Prostate gland (tissue), 2 donors: ENCODE results near the gene SMARCAD1. TPM values are rescaled to one million over a fixed set of nuclear protein-coding genes. Genes with fewer than 3 reads are reported as not detected.

ENCODE experiments used
- DNase-seq: peaks from one replicate; pipeline ENCODE4 v3.0.0-alpha.2; 2019; ENCODE audit warnings: low spot score
- H3K27ac ChIP-seq, 2 donors: fragments of 200-600 bp; sonication (generic); 2 replicates each; pipeline ENCODE4 v1.5.1; 2017 to 2019
- H3K27me3 ChIP-seq: fragments of 200-600 bp; sonication (generic); replicated peaks from 2 replicates; pipeline ENCODE4 v1.5.1; 2019; ENCODE audit not compliant: insufficient read depth
- H3K36me3 ChIP-seq, 2 donors: fragments of 200-600 bp; sonication (generic); 1 replicate in 1 of 2; 2 replicates in 1 of 2; pipeline versions ENCODE4 v1.5.1 to v1.8.1; 2017 to 2019
- H3K4me1 ChIP-seq: fragments of 200-600 bp; sonication (generic); replicated peaks from 2 replicates; pipeline ENCODE4 v1.5.1; 2019
- H3K4me3 ChIP-seq, 2 donors: fragments of 200-600 bp; sonication (generic); 2 replicates each; pipeline ENCODE4 v1.5.1; 2017 to 2019
- H3K9me3 ChIP-seq: fragments of 200-600 bp; sonication (generic); 2 replicates; pipeline ENCODE4 v1.5.1; 2017
- POLR2A ChIP-seq: fragments of 450-650 bp; IDR thresholded peaks from one replicate; pipeline ENCODE4 v1.6.1; 2016; ENCODE audit warnings: antibody characterized with exemption, mild to moderate bottlenecking
- POLR2AphosphoS5 ChIP-seq: sonication (generic); formaldehyde crosslinking; IDR thresholded peaks from one replicate; pipeline ENCODE4 v1.6.1; 2017; ENCODE audit warnings: antibody characterized with exemption
- WGBS: methylation state at CpG from one replicate; pipeline ENCODE4 v1.1.5; 2018; 5-methylcytosine and 5-hydroxymethylcytosine counted together
- intact Hi-C: fragments of 100-400 bp; cut with DNase I; formaldehyde crosslinking; loops from one replicate; pipeline ENCODE4 v1.14.2; 2022
- total RNA-seq, 2 donors: library from RNA; depleted of rRNA; stranded (reverse); fragments of >200 nt; gene quantifications; one replicate each; pipeline ENCODE4 v1.1.0, GENCODE V29; 2016
- TF ChIP-seq, protein P1 (sequence below), 4 experiments: fragments of 200-600 bp in 2 of 4; fragments of 450-650 bp in 2 of 4; sonication (generic) in 2 of 4; IDR thresholded peaks; 1 replicate in 3 of 4; 2 replicates in 1 of 4; pipeline ENCODE4 v1.5.1; 2016 to 2019; ENCODE audit warnings: antibody characterized with exemption in 4 of 4, mild to moderate bottlenecking in 2 of 4, moderate library complexity in 2 of 4

The SMARCAD1 gene
- total RNA-seq, 2 donors from 2014 or later, result 22.4 to 22.9 TPM

DNA sequence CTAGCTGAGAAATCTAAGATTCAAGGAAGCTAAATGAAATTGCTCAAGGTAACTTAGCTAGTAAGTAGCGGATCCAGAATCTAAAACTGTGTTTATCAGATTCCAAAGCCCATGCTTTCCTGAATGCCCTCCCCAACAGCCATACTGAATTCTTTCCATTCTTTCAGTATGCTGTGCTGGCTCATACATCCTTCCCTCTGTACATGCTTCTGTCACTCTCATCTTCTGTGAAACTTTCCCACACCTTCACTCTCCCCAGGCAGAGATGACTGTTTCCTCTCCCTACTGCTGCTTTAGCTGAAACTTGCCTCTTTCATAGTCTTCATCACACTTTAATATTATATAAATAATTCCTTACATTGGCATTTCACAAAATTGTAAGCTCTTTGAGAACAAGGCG, 39.3 kb upstream of the SMARCAD1 start:
- 93% methylated on average over 2 of the region's 2 CpGs for WGBS
- Histone ChIP-seq H3K27ac (no peak overlapping the region), H3K4me1 (no peaks in the 10 kb centered on the region)

DNA sequence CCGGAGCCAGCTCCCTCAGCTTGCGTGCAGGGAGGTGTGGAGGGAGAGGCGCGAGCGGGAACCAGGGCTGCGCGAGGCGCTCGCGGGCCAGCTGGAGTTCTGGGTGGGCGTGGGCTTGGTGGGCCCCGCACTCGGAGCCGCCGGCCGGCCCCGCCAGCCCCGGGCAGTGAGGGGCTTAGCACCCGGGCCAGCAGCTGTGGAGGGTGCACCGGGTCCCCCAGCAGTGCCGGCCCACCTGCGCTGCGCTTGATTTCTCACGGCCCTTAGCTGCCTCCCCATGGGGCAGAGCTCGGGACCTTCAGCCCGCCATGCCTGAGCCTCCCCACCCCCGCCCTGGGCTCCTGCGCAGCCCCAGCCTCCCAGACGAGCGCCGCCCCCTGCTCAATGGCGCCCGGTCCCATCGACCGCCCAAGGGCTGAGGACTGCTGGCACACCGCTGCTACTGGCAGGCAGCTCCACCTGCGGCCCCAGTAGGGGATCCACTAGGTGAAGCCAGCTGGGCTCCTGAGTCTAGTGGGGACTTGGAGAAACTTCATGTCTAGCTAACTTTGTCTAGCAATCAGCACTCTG, 37.8 kb upstream of the SMARCAD1 start:
- intact Hi-C loops, result no loop called here
- WGBS, result 98% methylated on average over 18 of the region's 37 CpGs
- TF ChIP-seq POLR2A (no peak), POLR2AphosphoS5 (no peak)
- TF ChIP-seq, protein P1, sequence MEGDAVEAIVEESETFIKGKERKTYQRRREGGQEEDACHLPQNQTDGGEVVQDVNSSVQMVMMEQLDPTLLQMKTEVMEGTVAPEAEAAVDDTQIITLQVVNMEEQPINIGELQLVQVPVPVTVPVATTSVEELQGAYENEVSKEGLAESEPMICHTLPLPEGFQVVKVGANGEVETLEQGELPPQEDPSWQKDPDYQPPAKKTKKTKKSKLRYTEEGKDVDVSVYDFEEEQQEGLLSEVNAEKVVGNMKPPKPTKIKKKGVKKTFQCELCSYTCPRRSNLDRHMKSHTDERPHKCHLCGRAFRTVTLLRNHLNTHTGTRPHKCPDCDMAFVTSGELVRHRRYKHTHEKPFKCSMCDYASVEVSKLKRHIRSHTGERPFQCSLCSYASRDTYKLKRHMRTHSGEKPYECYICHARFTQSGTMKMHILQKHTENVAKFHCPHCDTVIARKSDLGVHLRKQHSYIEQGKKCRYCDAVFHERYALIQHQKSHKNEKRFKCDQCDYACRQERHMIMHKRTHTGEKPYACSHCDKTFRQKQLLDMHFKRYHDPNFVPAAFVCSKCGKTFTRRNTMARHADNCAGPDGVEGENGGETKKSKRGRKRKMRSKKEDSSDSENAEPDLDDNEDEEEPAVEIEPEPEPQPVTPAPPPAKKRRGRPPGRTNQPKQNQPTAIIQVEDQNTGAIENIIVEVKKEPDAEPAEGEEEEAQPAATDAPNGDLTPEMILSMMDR (IDR thresholded peaks at IDR 0.05), result no peak

More for the DNA sequence above, 39.3 kb upstream of the SMARCAD1 start:
- Histone ChIP-seq H3K4me3 (no peak overlapping the region), H3K9me3 (no peaks in the 10 kb centered on the region), H3K36me3 (no peaks in the 10 kb centered on the region), H3K27me3 (no peaks in the 10 kb centered on the region)
- DNase-seq, result no peak
- TF ChIP-seq, protein P1 (IDR thresholded peaks at IDR 0.05), result no peak
- intact Hi-C loops, result no loop called here

DNA sequence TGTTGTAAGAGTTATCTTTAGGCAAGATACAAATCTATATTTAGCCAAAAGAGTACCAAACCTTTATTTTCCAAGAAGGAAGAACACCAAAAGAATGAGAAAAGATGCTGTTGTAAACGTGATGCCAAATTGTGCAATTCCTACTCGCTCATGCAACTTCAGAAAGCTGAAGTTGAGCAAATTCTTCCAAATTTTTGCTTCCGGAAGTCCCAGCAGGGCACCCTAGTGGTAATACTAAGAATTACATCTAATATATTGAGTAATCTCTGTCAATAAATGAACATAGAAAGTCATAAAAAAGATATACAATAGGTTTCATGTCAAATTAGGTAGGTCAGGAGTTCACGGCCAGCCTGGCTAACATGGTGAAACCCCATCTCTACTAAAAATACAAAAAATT, 36.0 kb upstream of the SMARCAD1 start:
- Histone ChIP-seq H3K4me3 (no peak overlapping the region), H3K9me3 (no peaks in the 10 kb centered on the region), H3K27me3 (no peaks in the 10 kb centered on the region), H3K4me1 (no peaks in the 10 kb centered on the region), H3K36me3 (no peaks in the 10 kb centered on the region), H3K27ac (no peak overlapping the region)
- WGBS, result 88% methylated on average over 4 of the region's 4 CpGs
- TF ChIP-seq POLR2AphosphoS5 (no peak), POLR2A (no peak)
- TF ChIP-seq, protein P1 (IDR thresholded peaks at IDR 0.05), result peak in 1 of 4 experiments; percentile 23
- intact Hi-C loops, result no loop called here
- no peak for DNase-seq

More for the DNA sequence above, 37.8 kb upstream of the SMARCAD1 start:
- Histone ChIP-seq H3K27me3 (no peaks in the 10 kb centered on the region), H3K9me3 (no peaks in the 10 kb centered on the region), H3K4me3 (no peak overlapping the region), H3K36me3 (no peaks in the 10 kb centered on the region), H3K27ac (no peak overlapping the region), H3K4me1 (no peaks in the 10 kb centered on the region)
- DNase-seq, result no peak

DNA sequence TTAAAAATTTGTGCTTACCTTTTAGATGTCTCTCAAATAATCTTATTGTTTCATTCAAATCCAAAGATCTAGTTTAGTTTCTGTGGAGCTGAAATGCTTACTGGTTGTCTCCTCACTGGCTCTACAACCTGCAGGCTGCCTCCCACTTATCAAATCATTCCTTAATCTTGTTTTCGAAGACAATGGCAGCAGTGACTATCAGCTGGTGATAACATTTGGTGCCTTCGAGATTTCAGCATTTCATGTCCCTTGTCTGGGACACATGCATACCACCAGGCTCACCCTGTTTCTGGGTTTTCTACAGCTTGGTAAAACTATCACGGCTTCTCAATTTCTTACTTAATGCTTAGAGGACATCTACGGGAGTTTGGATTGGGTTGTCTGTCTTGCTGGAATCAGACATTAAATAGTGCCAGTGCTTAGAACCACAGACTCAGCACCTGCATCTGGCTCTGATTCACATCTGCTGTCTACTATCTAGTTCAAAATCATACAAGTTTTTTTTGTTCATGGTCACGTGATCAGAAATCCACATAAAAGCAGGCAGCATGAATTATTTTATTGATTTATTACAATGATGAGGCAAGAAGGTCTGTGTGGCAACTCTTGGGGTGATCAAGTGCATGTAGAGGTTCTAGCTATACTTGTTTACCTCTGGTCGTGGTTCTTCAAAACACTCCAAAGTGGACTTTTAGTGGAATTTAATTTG, 32.0 kb upstream of the SMARCAD1 start:
- DNase-seq, result no peak
- Histone ChIP-seq H3K27me3 (no peaks in the 10 kb centered on the region), H3K36me3 (no peaks in the 10 kb centered on the region), H3K4me1 (no peaks in the 10 kb centered on the region), H3K27ac (no peak overlapping the region), H3K9me3 (no peaks in the 10 kb centered on the region), H3K4me3 (no peak overlapping the region)
- no peak for TF ChIP-seq POLR2AphosphoS5
- no peak for TF ChIP-seq POLR2A
- TF ChIP-seq, protein P1 (IDR thresholded peaks at IDR 0.05), result no peak
- WGBS, result 65% methylated on average over 6 of the region's 6 CpGs
- intact Hi-C loops, result no loop called here

DNA sequence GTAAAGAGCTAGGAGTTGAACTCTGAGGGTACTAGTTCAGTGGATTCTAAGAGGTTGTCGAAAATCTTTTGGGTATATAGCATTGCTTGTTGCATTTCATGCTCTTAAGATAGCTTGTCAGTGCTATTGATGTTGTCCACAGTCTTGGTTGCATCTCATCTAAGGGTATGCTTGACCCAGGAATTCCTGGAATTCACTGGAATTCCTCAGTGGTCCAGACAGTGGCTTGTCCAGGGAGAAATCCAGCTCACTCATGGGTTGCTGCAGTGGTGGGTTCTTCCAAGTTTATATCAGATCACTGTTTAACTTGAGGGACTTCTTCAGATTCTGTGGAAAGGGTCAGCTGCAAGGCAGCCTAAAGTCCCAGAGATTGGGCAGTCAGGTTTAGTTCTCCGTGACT, 29.8 kb upstream of the SMARCAD1 start:
- H3K27me3 ChIP-seq, result no peaks in the 10 kb centered on the region
- H3K9me3 ChIP-seq, result no peaks in the 10 kb centered on the region
- no peak overlapping the region for H3K27ac ChIP-seq
- no peaks in the 10 kb centered on the region for H3K36me3 ChIP-seq
- intact Hi-C loops, result no loop called here
- WGBS, result 89% methylated on average over 2 of the region's 2 CpGs
- TF ChIP-seq POLR2AphosphoS5, result no peak
- TF ChIP-seq, protein P1 (IDR thresholded peaks at IDR 0.05), result no peak
- TF ChIP-seq POLR2A, result no peak
- H3K4me1 ChIP-seq, result no peaks in the 10 kb centered on the region
- DNase-seq, result no peak
- no peak overlapping the region for H3K4me3 ChIP-seq
